GM20431 (cell line): ENCODE data around the gene MEIS2.

Experiments used
- in situ Hi-C: fragments of 300-500 bp; cut with MseI, MboI; formaldehyde crosslinking; loops from one replicate; pipeline ENCODE4 v1.15.0; 2020; ENCODE audit warnings: low sequenced_read_pairs; ENCODE audit not compliant: unreplicated experiment

The MEIS2 gene

GRCh38 chr15:37100966-37101215, 542 bp upstream of the MEIS2 start:
- in situ Hi-C loops, result loop anchor here (10.0 kb wide), 1 partner anchor 216 kb away; no protein-coding TSS in a partner anchor

GRCh38 chr15:37099319-37100108, 835 bp downstream of the MEIS2 start:
- in situ Hi-C loops, result loop anchor here (10.0 to 25.0 kb wide), 2 partner anchors 215 to 612 kb away; no protein-coding TSS in a partner anchor

- in situ Hi-C loops, result loop anchor here (25.0 kb wide), 1 partner anchor 611 kb away; no protein-coding TSS in a partner anchor
These were observed 1.7 kb downstream of the MEIS2 start for GRCh38 chr15:37098468-37099318.

- in situ Hi-C loops, result loop anchor here (25.0 kb wide), 1 partner anchor 610 kb away; no protein-coding TSS in a partner anchor
These were observed 3.0 kb downstream of the MEIS2 start for GRCh38 chr15:37097144-37097919.

- in situ Hi-C loops, result loop anchor here (25.0 kb wide), 1 partner anchor 609 kb away; no protein-coding TSS in a partner anchor
These were observed 3.7 kb downstream of the MEIS2 start for GRCh38 chr15:37096558-37097143.

DNA sequence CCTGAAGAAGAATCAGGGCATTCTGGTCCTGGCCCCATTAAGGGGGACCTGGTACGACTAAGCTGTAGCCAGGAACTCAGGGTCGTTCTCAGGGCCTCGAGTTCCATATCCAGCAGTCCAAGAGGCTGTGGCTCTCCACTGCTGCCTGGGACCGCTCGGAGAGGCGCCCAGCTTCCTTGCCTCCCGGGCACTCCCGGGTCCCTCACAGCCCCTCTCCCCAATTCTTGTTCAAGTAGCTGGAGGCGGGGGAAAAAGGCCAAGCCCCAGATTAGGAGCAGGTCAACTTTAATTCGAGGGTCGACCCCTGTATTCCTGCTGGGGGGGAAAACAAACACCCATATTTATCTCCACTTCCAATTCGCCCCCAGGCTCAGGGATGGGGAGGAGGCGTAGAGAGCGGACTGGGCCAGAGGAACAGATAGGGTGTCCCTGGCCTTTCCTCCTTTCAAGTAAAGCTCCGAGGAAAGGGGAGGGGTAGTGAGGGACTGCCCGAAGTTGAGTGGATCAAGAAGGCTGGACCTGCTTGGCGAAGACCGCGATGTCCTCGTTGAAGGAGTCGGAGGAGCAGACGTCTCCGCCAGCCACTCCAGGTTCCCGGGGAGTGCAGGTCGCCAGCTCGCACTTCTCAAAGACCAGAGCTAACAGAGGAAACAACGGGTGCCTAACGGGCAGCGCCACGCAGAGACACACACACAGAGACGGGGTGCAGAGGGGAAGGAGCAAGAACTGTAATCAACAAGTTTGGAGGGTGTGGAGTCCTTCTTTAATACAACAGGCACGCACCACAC, 4.4 kb downstream of the MEIS2 start:
- in situ Hi-C loops, result loop anchor here (25.0 kb wide), 1 partner anchor 609 kb away; no protein-coding TSS in a partner anchor

- in situ Hi-C loops, result loop anchor here (25.0 kb wide), 1 partner anchor 608 kb away; no protein-coding TSS in a partner anchor
These were observed 5.2 kb downstream of the MEIS2 start for GRCh38 chr15:37094915-37095711.

DNA sequence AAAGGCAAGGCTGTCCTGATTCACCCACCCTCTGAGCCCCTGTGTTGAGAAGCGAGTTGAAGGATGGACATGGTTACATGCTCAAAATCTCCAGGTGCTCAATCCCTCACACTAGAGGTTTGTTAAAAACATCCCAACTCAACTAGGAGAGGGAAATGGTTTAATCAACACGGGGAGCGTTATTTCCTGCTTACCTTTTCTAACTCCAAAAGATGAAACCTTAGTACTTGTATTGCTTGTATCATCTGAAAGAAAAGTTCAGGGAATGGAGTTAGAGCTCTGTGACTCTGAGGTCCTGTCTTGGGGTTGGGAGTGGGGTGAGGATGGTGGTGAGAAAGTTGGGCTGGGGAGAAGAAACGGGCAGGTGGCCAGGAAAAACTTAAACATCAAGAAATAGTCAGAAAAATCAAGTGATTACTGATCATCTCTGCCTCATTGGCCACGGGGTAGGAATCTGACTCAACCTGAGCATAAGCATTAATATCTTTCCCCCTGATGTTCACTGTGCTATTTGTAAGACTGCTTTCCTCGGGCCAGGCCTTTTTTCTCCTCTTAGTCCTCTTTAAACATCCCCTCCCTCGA, 5.9 kb downstream of the MEIS2 start:
- in situ Hi-C loops, result loop anchor here (25.0 kb wide), 1 partner anchor 607 kb away; no protein-coding TSS in a partner anchor

- in situ Hi-C loops, result loop anchor here (25.0 kb wide), 1 partner anchor 606 kb away; no protein-coding TSS in a partner anchor
These were observed 6.6 kb downstream of the MEIS2 start for GRCh38 chr15:37093480-37094332.

DNA sequence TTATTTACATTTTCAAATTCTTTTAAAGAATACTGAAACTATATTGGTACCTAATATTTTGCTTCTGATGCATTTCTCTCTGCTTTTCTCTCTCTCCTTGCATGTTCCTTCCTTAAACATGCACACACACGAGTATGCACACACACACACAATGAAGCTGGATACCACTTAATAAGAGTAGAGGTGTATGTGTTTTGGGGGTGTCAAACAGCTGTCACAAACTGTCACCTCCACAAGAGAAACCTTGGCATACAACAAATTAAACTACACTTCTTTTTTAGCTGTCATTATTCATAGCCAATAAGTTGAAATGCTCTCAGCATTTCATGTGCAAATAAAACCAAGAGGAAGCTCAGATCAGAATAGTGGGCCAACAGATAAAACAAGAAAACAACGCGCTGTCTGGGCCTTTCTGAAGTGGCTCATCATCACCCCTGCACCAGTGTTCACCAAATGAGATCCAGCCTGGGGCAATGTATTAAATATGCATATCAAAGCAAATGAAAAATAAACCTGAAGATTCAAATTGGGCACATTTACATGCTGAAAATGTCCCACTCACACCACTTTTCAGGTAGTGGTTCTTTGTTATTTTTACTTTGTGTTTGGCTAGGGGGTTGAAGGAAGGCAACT, 9.7 kb downstream of the MEIS2 start:
- in situ Hi-C loops, result loop anchor here (25.0 kb wide), 1 partner anchor 603 kb away; no protein-coding TSS in a partner anchor

- in situ Hi-C loops, result loop anchor here (25.0 kb wide), 1 partner anchor 601 kb away; no protein-coding TSS in a partner anchor
These were observed 11.9 kb downstream of the MEIS2 start for GRCh38 chr15:37088436-37088835.

DNA sequence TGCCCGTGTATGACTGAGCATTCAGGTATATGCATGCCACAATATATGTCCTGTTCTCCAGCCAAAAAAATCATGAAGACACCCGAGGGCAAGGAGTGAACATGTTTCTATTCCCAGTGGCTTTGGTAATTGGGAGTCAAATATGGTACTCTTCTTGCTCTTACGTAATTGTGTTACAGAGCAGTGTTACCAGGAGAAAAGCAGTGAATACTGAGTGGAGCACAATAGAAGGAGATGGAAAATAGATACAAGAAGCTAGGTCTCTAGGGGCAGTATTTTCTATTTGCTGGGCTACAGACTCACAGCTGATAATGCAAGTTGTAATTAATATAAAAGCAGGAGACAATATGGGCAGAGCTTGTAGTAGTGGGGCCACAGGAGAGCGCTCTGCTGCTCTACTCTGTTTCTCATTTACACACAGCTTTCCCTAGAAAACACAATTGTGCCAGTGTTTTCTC, 13.2 kb downstream of the MEIS2 start:
- in situ Hi-C loops, result loop anchor here (25.0 kb wide), 1 partner anchor 600 kb away; no protein-coding TSS in a partner anchor

GRCh38 chr15:37086521-37086920, 13.8 kb downstream of the MEIS2 start:
- in situ Hi-C loops, result loop anchor here (25.0 kb wide), 1 partner anchor 599 kb away; no protein-coding TSS in a partner anchor

DNA sequence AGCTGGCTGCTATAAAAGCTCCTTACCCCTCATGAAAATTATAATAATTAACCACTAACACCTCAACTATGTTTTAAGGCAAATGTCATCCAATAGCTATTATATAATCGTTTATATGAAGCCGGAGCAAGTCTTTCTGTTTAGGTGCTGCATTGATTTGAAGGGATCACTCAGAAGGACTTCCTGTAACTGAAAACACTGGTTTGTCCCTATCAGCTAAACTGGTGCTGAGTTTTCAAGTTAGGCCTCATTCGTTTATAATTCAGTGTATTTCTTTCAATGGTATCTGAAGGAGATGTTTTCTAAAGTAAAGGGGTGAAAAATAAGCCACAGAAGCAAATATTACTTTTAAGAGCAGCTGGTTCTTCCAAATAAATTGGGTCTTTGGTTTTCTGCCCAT, 14.2 kb downstream of the MEIS2 start:
- in situ Hi-C loops, result loop anchor here (25.0 kb wide), 1 partner anchor 599 kb away; no protein-coding TSS in a partner anchor

- in situ Hi-C loops, result loop anchor here (25.0 kb wide), 1 partner anchor 597 kb away; no protein-coding TSS in a partner anchor
These were observed 15.7 kb downstream of the MEIS2 start for GRCh38 chr15:37084602-37085001.

- in situ Hi-C loops, result loop anchor here (25.0 kb wide), 1 partner anchor 596 kb away; no protein-coding TSS in a partner anchor
These were observed 16.7 kb downstream of the MEIS2 start for GRCh38 chr15:37083610-37084009.
